ENCODE measurements around the gene KCNIP4.

- TF ChIP-seq POLR2A (IDR thresholded peaks at IDR 0.05; ENCODE audit: low read depth), result no peak
- TF ChIP-seq CTCF (IDR thresholded peaks at IDR 0.05), result no peak
Observed at GRCh38 chr4:21900211-21900610, 48.4 kb downstream of the KCNIP4 start.

Data from esophagus muscularis mucosa (tissue), 3 donors.